ENCODE data around the gene FOXO3. TPM values are rescaled to one million over a fixed set of nuclear protein-coding genes. Genes with fewer than 3 reads are reported as not detected.

The FOXO3 gene
- total RNA-seq, 1 experiment from 2014 or later = 10.5 TPM

DNA sequence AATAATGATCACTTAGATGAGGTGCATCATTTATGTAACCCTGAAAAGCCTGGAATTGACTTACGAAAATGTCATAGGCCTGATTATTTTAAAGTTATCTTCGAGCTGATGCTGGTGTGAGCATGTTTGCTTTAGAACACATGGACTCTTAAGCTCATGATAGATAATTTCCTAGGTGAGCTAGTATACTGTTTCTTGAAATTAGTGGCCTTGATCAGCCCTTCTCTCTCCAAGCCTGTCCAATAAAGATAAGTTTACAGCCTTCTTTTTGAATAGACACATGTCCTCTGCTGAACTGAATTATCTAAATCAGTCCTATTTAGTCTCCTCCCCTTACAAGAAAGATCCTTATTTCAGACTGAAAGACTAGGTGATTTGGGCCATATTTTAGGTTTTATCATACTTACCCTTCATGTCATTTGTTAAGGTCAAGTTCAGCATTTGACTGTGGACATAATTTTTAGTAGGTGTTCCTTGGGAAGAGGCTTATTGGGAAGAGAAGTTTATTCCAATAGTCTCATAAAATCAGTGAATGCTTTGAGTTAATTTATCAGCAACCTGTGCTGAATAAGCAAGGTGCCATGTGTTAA is 15.3 kb downstream of the FOXO3 start:
- H3K36me3 ChIP-seq (ENCODE audit: insufficient read depth, low read length) = no peaks in the 10 kb centered on the region
- no peak overlapping the region for H3K4me3 ChIP-seq (ENCODE audit: low read length)
- no peaks in the 10 kb centered on the region for H3K9me3 ChIP-seq (ENCODE audit: low read length)
- H3K4me1 ChIP-seq (ENCODE audit: low read length) = peaks cover 17% of the 10 kb centered on the region
- H3K4me2 ChIP-seq (ENCODE audit: low read depth, low read length, poor library complexity, severe bottlenecking) = peak overlapping the region; percentile 38
- no peak overlapping the region for H3K27ac ChIP-seq (ENCODE audit: low read length)
- H3K79me2 ChIP-seq (ENCODE audit: low read length) = no peaks in the 10 kb centered on the region
- H3K9me2 ChIP-seq (replicated peaks; ENCODE audit: insufficient read depth, low read length) = no peaks in the 10 kb centered on the region
- H3K9ac ChIP-seq (ENCODE audit: low read length) = no peak overlapping the region
- no peaks in the 10 kb centered on the region for H3K27me3 ChIP-seq (ENCODE audit: low read length)
- no peak overlapping the region for H2AFZ ChIP-seq (ENCODE audit: low read length)
- no peak for DNase-seq
- H4K20me1 ChIP-seq (ENCODE audit: insufficient read depth, low read depth, low read length) = peaks cover 20% of the 10 kb centered on the region

DNA sequence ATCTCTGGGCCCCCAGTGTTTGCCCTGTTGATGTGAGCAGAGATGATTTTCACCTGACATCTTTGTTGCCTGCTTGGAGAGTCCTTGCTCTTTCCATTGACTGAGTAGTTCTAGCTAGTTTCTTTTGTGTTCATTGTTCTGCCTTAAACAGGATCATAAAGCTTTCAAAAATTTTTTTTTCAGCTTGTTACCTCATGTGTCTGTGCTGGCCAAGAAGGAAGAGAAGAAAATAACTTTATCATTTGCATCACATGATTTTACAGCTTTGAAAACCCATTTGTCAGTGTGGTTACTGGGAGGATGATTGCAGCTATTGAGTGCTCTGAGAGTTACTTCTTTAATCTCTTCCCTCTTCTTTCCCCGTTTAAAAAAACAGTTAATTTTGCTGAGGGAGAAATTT is 16.0 kb downstream of the FOXO3 start:
- Histone ChIP-seq H3K36me3 (ENCODE audit: insufficient read depth, low read length) (no peaks in the 10 kb centered on the region), H3K9ac (ENCODE audit: low read length) (no peak overlapping the region), H4K20me1 (ENCODE audit: insufficient read depth, low read depth, low read length) (peaks cover 25% of the 10 kb centered on the region), H3K9me3 (ENCODE audit: low read length) (no peaks in the 10 kb centered on the region), H3K27me3 (ENCODE audit: low read length) (no peaks in the 10 kb centered on the region), H3K79me2 (ENCODE audit: low read length) (no peaks in the 10 kb centered on the region), H3K27ac (ENCODE audit: low read length) (no peak overlapping the region), H2AFZ (ENCODE audit: low read length) (no peak overlapping the region), H3K4me3 (ENCODE audit: low read length) (no peak overlapping the region), H3K4me2 (ENCODE audit: low read depth, low read length, poor library complexity, severe bottlenecking) (peak overlapping the region; percentile 38), H3K4me1 (ENCODE audit: low read length) (peaks cover 17% of the 10 kb centered on the region), H3K9me2 (replicated peaks; ENCODE audit: insufficient read depth, low read length) (no peaks in the 10 kb centered on the region)
- no peak for DNase-seq

DNA sequence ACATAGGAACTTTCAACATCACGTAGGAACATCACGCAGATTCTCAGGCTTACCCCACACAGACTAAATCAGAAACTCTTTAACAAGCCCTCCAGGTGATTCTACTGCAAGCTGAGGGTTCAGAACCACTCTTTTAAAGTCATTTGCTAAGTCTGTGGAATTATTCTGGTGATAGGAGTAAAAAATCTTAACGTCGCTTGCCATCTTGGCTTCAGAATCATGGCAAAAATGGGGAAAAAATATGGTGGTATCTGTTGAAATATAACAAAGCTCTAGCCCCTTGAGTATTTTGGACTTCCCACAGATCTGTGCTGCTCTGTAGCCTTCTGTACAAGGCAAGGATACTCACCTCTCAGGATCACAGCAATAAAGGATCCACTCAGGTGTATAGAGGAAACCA is 17.4 kb downstream of the FOXO3 start:
- Histone ChIP-seq H3K79me2 (ENCODE audit: low read length) (no peaks in the 10 kb centered on the region), H3K9ac (ENCODE audit: low read length) (no peak overlapping the region), H3K27me3 (ENCODE audit: low read length) (no peaks in the 10 kb centered on the region), H3K9me3 (ENCODE audit: low read length) (no peaks in the 10 kb centered on the region), H2AFZ (ENCODE audit: low read length) (no peak overlapping the region), H3K36me3 (ENCODE audit: insufficient read depth, low read length) (no peaks in the 10 kb centered on the region), H3K4me1 (ENCODE audit: low read length) (peaks cover 17% of the 10 kb centered on the region), H4K20me1 (ENCODE audit: insufficient read depth, low read depth, low read length) (peaks cover 32% of the 10 kb centered on the region), H3K4me3 (ENCODE audit: low read length) (no peak overlapping the region), H3K27ac (ENCODE audit: low read length) (no peak overlapping the region), H3K9me2 (replicated peaks; ENCODE audit: insufficient read depth, low read length) (no peaks in the 10 kb centered on the region), H3K4me2 (ENCODE audit: low read depth, low read length, poor library complexity, severe bottlenecking) (no peak overlapping the region)
- no peak for DNase-seq

DNA sequence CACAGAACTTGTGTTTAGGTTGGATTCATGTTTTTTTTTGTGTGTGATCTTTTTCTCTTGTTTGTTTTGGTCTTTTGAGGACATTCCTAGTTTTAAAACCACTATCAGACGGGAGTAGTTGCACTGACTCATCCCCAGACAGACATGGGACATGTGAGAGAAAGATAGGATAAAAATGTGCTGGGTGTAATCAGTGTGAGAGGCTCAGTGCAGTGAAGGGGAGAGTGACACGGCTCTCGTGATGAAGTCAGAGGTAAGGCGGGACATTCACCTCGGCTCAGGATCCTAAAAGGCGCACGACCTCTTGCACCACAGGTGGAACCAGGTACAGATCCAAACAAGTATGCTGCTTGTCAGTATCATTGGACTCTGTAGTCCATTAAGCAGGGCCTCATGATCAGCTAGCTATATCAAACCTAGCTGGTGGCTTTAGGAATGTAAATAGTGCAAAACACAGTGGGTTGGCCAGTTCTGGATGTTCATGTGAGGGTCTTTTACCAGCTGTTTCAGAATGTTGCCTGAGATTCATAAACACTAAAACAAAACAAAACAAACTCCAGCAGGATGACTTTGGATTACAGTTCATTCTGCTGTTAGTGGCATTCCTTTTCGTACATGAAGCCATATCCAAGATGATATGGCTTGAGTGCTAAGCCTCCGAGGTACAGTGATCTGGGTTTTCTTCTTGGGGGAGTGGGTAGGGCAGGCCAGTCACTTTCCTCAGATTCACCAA is 18.0 kb downstream of the FOXO3 start:
- H3K36me3 ChIP-seq (ENCODE audit: insufficient read depth, low read length) = no peaks in the 10 kb centered on the region
- H3K9ac ChIP-seq (ENCODE audit: low read length) = no peak overlapping the region
- H4K20me1 ChIP-seq (ENCODE audit: insufficient read depth, low read depth, low read length) = peaks cover 38% of the 10 kb centered on the region
- peaks cover 17% of the 10 kb centered on the region for H3K4me1 ChIP-seq (ENCODE audit: low read length)
- no peak for DNase-seq
- H3K4me3 ChIP-seq (ENCODE audit: low read length) = no peak overlapping the region
- H3K27me3 ChIP-seq (ENCODE audit: low read length) = no peaks in the 10 kb centered on the region
- no peak overlapping the region for H3K4me2 ChIP-seq (ENCODE audit: low read depth, low read length, poor library complexity, severe bottlenecking)
- no peak overlapping the region for H3K27ac ChIP-seq (ENCODE audit: low read length)
- H3K9me2 ChIP-seq (replicated peaks; ENCODE audit: insufficient read depth, low read length) = no peaks in the 10 kb centered on the region
- H3K9me3 ChIP-seq (ENCODE audit: low read length) = no peaks in the 10 kb centered on the region
- no peaks in the 10 kb centered on the region for H3K79me2 ChIP-seq (ENCODE audit: low read length)
- no peak overlapping the region for H2AFZ ChIP-seq (ENCODE audit: low read length)

DNA sequence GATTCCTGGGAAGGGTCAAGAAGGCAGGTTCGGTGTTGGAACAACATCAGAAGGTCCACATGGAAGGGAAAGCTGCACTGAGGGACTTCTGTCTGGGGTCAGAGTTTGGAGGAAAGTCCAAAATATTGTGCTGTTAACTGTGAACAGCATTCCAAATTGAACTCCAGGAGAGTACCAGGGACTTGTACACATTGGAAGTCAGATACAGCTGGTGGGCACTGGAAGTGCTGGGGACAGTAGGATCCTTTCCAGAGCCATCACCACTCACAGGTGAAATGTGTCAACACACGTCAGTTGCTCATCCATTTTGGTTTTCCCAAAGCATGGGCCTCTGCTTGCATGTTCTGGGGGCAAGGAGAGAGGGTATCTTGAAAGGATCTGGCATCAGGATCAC is 18.6 kb downstream of the FOXO3 start:
- H3K4me1 ChIP-seq (ENCODE audit: low read length) = peaks cover 17% of the 10 kb centered on the region

DNA sequence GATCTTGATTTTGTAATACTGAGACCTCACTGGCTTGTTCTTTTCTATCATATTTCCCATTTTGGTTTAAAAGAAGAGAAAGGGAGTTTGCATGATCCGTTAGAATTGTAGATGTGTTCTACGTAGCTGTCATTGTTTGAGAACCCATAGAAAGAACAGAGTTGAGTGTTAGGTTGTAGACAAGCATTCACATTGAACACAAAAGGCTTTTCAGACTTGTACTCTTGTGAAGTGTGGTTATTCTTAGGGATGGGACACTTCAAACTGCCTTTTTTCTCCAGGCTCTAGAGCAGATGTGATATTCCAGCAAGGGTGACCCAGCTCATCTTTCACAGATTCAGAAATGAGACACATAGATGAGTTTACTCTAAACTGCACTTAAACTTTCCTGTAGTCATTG is 19.9 kb downstream of the FOXO3 start:
- no peaks in the 10 kb centered on the region for H3K9me2 ChIP-seq (replicated peaks; ENCODE audit: insufficient read depth, low read length)
- peaks cover 39% of the 10 kb centered on the region for H4K20me1 ChIP-seq (ENCODE audit: insufficient read depth, low read depth, low read length)
- no peak overlapping the region for H3K27ac ChIP-seq (ENCODE audit: low read length)
- H3K4me3 ChIP-seq (ENCODE audit: low read length) = no peak overlapping the region
- no peak for DNase-seq
- no peak overlapping the region for H3K4me2 ChIP-seq (ENCODE audit: low read depth, low read length, poor library complexity, severe bottlenecking)
- H3K27me3 ChIP-seq (ENCODE audit: low read length) = no peaks in the 10 kb centered on the region
- peaks cover 17% of the 10 kb centered on the region for H3K4me1 ChIP-seq (ENCODE audit: low read length)
- H3K36me3 ChIP-seq (ENCODE audit: insufficient read depth, low read length) = no peaks in the 10 kb centered on the region
- H3K79me2 ChIP-seq (ENCODE audit: low read length) = no peaks in the 10 kb centered on the region
- no peaks in the 10 kb centered on the region for H3K9me3 ChIP-seq (ENCODE audit: low read length)
- H2AFZ ChIP-seq (ENCODE audit: low read length) = no peak overlapping the region
- H3K9ac ChIP-seq (ENCODE audit: low read length) = no peak overlapping the region

More for the DNA sequence above, 18.6 kb downstream of the FOXO3 start:
- no peaks in the 10 kb centered on the region for H3K27me3 ChIP-seq (ENCODE audit: low read length)
- no peak overlapping the region for H2AFZ ChIP-seq (ENCODE audit: low read length)
- H3K9me3 ChIP-seq (ENCODE audit: low read length) = no peaks in the 10 kb centered on the region
- no peaks in the 10 kb centered on the region for H3K79me2 ChIP-seq (ENCODE audit: low read length)
- H3K4me2 ChIP-seq (ENCODE audit: low read depth, low read length, poor library complexity, severe bottlenecking) = no peak overlapping the region
- no peak for DNase-seq
- no peak overlapping the region for H3K4me3 ChIP-seq (ENCODE audit: low read length)
- no peaks in the 10 kb centered on the region for H3K9me2 ChIP-seq (replicated peaks; ENCODE audit: insufficient read depth, low read length)
- no peak overlapping the region for H3K27ac ChIP-seq (ENCODE audit: low read length)
- H4K20me1 ChIP-seq (ENCODE audit: insufficient read depth, low read depth, low read length) = peaks cover 38% of the 10 kb centered on the region
- no peaks in the 10 kb centered on the region for H3K36me3 ChIP-seq (ENCODE audit: insufficient read depth, low read length)
- H3K9ac ChIP-seq (ENCODE audit: low read length) = no peak overlapping the region

DNA sequence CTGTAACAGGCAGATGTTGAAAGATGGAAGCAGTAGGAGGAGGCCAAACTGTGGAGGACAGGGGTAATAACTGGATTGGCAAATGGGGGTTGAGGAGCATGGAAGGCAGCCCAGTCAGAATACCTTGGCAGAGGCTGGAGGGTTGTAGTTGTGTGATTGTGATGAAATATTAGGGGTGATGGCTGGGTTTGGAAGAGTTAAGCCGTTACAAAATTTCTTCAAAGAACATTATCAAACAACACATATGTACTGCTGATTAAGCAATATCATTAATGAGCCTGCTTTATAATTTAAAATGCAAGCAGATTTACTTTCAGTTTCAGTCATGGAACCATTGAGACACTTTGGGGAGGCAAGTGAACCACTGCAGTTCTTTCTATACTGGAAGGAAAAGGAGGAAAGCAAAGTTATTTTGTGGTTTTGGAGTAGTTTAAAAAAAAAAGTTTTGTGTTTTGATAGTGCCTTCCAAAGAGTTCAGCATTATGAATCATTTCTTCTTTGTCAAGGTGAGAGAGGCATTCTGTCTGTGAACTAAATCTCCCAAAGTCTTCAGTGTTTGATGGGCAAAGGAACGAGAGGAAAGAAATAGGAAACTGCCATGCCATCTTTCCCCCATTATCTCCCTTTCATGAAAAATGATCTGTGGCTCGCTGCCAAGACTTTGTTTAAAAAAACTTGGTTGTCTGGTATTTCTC is 20.7 kb downstream of the FOXO3 start:
- peaks cover 46% of the 10 kb centered on the region for H4K20me1 ChIP-seq (ENCODE audit: insufficient read depth, low read depth, low read length)
- no peak overlapping the region for H3K27ac ChIP-seq (ENCODE audit: low read length)
- no peaks in the 10 kb centered on the region for H3K79me2 ChIP-seq (ENCODE audit: low read length)

DNA sequence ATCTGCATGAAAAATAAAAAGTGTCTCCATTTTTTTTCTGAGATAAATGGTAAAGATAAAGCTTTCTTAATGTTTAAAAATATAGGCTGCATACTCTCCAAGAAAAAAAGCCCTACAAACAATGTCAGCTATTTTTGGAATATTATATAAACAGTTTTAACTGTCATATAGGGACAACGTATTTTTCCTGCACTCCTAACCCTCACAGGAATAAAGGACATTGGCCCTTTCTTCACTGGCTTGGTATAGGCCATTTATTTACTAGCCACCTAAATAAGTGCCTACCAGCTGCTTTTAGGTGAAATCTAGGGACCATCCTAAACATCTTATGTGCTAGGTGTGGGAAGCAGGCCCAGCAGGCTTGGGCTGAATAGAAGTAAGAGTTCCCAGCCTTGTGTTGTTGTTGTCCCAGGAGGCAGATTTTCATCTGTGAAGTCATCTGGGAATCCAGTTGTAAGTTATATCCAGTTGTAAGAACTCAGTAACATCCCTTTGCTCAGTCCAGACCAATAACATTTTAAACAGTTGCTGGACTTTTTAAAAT is 21.3 kb downstream of the FOXO3 start:
- H3K4me1 ChIP-seq (ENCODE audit: low read length) = peaks cover 7% of the 10 kb centered on the region
- H3K27ac ChIP-seq (ENCODE audit: low read length) = no peak overlapping the region
- H3K9ac ChIP-seq (ENCODE audit: low read length) = no peak overlapping the region
- peaks cover 46% of the 10 kb centered on the region for H4K20me1 ChIP-seq (ENCODE audit: insufficient read depth, low read depth, low read length)
- no peaks in the 10 kb centered on the region for H3K27me3 ChIP-seq (ENCODE audit: low read length)
- no peak overlapping the region for H3K4me2 ChIP-seq (ENCODE audit: low read depth, low read length, poor library complexity, severe bottlenecking)
- H3K9me2 ChIP-seq (replicated peaks; ENCODE audit: insufficient read depth, low read length) = no peaks in the 10 kb centered on the region
- H3K36me3 ChIP-seq (ENCODE audit: insufficient read depth, low read length) = no peaks in the 10 kb centered on the region
- DNase-seq = no peak
- H3K4me3 ChIP-seq (ENCODE audit: low read length) = no peak overlapping the region
- H3K79me2 ChIP-seq (ENCODE audit: low read length) = no peaks in the 10 kb centered on the region
- H2AFZ ChIP-seq (ENCODE audit: low read length) = no peak overlapping the region
- no peaks in the 10 kb centered on the region for H3K9me3 ChIP-seq (ENCODE audit: low read length)

More for the DNA sequence above, 20.7 kb downstream of the FOXO3 start:
- Histone ChIP-seq H3K4me3 (ENCODE audit: low read length) (no peak overlapping the region), H3K4me1 (ENCODE audit: low read length) (peaks cover 13% of the 10 kb centered on the region), H3K4me2 (ENCODE audit: low read depth, low read length, poor library complexity, severe bottlenecking) (no peak overlapping the region), H3K27me3 (ENCODE audit: low read length) (no peaks in the 10 kb centered on the region), H3K9me2 (replicated peaks; ENCODE audit: insufficient read depth, low read length) (no peaks in the 10 kb centered on the region), H3K9ac (ENCODE audit: low read length) (no peak overlapping the region), H3K9me3 (ENCODE audit: low read length) (no peaks in the 10 kb centered on the region), H3K36me3 (ENCODE audit: insufficient read depth, low read length) (no peaks in the 10 kb centered on the region), H2AFZ (ENCODE audit: low read length) (no peak overlapping the region)
- DNase-seq = no peak

All from Karpas-422 (cell line).